Astrocyte of the spinal cord (primary cell): ENCODE data around the gene MYO3B.
"Not testable (repeated sequence)": the region's sequence is repeated elsewhere in the genome, so short reads cannot be mapped to it uniquely, and the experiment has no call there.

Experiments
- DNase-seq: peaks from one replicate; pipeline ENCODE4 v3.0.0; 2011; ENCODE audit warnings: low read depth, low spot score
- H3K4me3 ChIP-seq: 2 replicates; pipeline ENCODE4 v1.5.1; 2011; ENCODE audit warnings: low read depth, mild to moderate bottlenecking, low read length, moderate library complexity
- in situ Hi-C: cut with HindIII; loops from 2 replicates; pipeline ENCODE4 v1.10.0; 2017; ENCODE audit warnings: low sequenced_read_pairs
- TF ChIP-seq, protein P1 (sequence below): IDR thresholded peaks from 2 replicates; pipeline ENCODE4 v1.5.1; 2012; ENCODE audit warnings: low read depth, mild to moderate bottlenecking, low read length, inconsistent platforms

Gene MYO3B

DNA sequence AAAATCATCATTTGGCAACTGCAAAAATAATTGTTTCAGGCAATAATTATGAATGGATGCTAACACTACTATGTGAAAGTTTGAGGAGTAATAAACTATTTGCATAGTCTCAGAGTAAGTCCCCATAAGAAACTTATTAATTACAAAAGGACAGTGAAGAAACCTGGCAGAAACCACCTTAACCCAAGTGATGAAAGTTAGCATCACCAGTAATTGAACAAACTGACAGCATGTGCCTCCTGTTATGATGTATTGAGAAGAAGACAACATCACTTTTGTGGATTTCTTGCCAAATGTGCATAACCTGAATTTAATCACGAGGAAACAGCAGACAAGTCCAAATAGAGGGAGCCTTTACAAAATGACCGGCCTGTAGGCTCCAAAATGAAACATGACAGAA is 353.9 kb downstream of the MYO3B start:
- H3K4me3 ChIP-seq: no peak overlapping the region
- in situ Hi-C loops: no loop called here
- TF ChIP-seq, protein P1, sequence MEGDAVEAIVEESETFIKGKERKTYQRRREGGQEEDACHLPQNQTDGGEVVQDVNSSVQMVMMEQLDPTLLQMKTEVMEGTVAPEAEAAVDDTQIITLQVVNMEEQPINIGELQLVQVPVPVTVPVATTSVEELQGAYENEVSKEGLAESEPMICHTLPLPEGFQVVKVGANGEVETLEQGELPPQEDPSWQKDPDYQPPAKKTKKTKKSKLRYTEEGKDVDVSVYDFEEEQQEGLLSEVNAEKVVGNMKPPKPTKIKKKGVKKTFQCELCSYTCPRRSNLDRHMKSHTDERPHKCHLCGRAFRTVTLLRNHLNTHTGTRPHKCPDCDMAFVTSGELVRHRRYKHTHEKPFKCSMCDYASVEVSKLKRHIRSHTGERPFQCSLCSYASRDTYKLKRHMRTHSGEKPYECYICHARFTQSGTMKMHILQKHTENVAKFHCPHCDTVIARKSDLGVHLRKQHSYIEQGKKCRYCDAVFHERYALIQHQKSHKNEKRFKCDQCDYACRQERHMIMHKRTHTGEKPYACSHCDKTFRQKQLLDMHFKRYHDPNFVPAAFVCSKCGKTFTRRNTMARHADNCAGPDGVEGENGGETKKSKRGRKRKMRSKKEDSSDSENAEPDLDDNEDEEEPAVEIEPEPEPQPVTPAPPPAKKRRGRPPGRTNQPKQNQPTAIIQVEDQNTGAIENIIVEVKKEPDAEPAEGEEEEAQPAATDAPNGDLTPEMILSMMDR: no peak
- no peak for DNase-seq

DNA sequence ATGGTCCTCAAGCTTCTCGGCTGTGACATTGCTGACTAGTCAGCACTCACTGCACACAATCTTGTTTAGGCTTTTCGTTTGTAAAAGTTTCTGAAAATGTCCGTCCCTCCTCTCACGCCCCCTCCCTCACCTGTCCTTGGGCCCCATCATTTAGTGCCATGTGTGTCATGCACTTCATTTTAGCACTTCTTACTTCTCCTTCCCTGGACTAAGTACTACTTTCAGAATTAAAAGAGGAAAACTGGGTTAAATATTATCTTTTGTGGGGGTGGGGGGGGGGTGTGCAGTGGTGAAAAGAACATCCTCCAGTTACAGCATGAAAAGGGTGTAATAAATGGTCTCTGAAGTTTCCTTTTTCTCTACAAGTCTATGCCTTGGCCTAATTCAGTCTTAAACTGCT is 355.2 kb downstream of the MYO3B start:
- DNase-seq: no peak
- no peak overlapping the region for H3K4me3 ChIP-seq
- in situ Hi-C loops: no loop called here
- TF ChIP-seq, protein P1: no peak

DNA sequence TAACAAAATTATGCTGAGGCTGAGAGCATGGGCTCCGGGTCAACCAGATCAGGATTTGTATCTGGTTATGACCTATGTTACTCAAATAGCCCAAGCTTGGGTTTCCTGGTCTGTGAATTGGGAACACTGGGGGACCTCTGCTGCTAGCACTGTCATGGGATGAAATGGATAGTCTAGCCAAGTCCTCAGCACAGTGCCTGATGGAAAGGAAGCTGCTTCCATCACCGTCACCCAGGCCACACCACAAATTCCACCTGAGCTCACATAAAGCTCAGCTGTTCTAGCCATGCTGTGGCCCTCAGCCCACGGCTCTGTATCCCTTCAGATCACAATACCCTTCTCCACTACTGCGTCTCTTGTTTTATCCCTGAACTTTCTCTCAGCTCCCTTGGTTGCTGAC is 357.6 kb downstream of the MYO3B start:
- no peak for DNase-seq
- H3K4me3 ChIP-seq: no peak overlapping the region
- TF ChIP-seq, protein P1: no peak
- in situ Hi-C loops: no loop called here

DNA sequence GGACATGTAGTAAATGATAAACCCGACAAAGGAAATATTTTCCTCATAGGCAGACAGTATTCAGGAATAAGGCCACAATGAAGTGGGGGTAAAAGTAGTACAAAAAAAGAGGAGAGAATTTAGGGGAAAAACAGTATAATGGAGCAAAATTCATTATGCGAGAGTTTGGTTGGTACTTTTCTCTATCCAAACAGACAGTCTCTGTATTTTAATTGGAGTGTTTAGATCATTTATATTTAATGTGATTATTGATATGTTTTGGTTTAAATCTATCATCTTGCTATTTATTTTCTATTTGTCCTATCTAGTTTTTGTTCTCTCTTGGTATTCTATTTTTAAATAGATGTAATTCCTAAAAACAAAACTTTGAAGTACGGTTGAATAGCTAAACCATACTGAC is 366.9 kb downstream of the MYO3B start:
- TF ChIP-seq, protein P1: no peak
- no peak overlapping the region for H3K4me3 ChIP-seq
- DNase-seq: no peak
- in situ Hi-C loops: no loop called here

DNA sequence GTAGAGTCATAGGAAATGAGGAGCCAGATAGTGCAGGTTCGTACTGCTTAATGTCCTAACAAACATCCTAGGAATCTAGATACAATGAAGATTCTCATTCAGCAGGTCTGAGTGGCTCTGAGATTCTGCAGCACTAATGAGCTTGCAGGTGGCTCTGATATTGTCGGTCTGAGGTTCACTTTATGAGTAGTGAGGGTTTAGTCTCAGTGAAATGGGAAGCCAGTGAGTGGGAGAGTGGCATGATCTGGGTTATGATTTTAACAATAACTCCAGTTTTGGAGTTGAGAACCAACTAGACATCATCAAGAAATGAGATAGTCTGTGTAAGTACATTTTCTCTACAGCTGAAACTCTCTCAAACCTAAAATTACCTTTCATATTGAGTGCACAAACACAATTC is 370.4 kb downstream of the MYO3B start:
- TF ChIP-seq, protein P1: no peak
- no peak for DNase-seq
- in situ Hi-C loops: no loop called here
- no peak overlapping the region for H3K4me3 ChIP-seq

- TF ChIP-seq, protein P1: no peak
- in situ Hi-C loops: no loop called here
- DNase-seq: no peak
- no peak overlapping the region for H3K4me3 ChIP-seq
These were observed 372.6 kb downstream of the MYO3B start for GRCh38 chr2:170550501-170550900.

DNA sequence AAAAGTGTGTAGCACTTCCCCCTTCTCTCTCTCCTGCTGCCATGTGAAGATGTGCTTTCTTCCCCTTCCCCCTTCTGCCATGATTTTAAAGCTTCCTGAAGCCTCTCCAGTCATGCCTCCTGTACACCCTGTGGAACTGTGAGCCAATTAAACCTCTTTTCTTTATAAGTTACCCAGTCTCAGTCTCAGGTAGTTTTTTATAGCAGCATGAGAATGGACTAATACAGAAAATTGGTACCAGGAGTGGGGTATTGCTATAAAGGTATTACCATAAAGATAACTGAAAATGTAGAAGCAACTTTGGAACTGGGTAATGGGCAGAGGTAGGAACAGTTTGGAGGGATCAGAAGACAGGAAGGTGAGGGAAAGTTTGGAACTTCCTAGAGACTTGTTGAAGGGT is 374.0 kb downstream of the MYO3B start:
- H3K4me3 ChIP-seq, DNase-seq, in situ Hi-C loops: not testable (repeated sequence)
